Stomach (tissue), 4 donors: Measurements from ENCODE around the gene TFIP11.

Experiments
- EP300 ChIP-seq: sonication (generic); formaldehyde crosslinking; IDR thresholded peaks from one replicate; pipeline ENCODE4 v1.6.1; 2017; ENCODE audit warnings: antibody characterized with exemption
- POLR2A ChIP-seq, 4 donors: fragments of 450-650 bp; IDR thresholded peaks; one replicate each; pipeline ENCODE4 v1.6.1; 2016; ENCODE audit warnings: antibody characterized with exemption in 4 of 4, control low read depth in 2 of 4, mild to moderate bottlenecking in 1 of 4, moderate library complexity in 1 of 4
- POLR2AphosphoS5 ChIP-seq, 3 donors: sonication (generic); formaldehyde crosslinking; IDR thresholded peaks; one replicate each; pipeline ENCODE4 v1.6.1; 2016; ENCODE audit warnings: antibody characterized with exemption in 3 of 3
- TF ChIP-seq, protein P1 (sequence below), 7 experiments: fragments of 450-650 bp in 4 of 7; fragments of 200-600 bp in 3 of 7; sonication (generic) in 3 of 7; IDR thresholded peaks; one replicate each; pipeline ENCODE4 v1.5.1; 2016 to 2019; ENCODE audit warnings: antibody characterized with exemption in 7 of 7, control low read depth in 2 of 7, mild to moderate bottlenecking in 1 of 7

DNA sequence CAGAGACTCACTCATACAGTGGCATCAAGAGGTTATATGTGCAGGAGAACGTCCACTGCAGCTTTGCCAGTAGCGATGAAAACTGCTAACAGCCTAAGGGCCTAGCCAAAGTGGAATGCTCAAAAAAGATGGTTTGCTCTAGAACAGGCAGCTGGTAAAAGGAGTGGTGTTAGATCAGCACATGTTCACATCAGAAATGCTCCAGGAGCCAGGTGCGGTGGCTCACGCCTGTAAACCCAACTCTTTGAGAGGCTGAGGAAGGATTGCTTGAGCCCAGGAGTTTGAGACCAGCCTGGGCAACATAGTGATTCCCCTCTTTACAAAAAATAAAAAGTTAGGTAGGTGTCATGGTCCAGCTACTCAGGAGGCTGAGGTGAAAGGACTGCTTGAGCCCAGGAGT is 10.3 kb upstream of the TFIP11 start:
- TF ChIP-seq, protein P1, sequence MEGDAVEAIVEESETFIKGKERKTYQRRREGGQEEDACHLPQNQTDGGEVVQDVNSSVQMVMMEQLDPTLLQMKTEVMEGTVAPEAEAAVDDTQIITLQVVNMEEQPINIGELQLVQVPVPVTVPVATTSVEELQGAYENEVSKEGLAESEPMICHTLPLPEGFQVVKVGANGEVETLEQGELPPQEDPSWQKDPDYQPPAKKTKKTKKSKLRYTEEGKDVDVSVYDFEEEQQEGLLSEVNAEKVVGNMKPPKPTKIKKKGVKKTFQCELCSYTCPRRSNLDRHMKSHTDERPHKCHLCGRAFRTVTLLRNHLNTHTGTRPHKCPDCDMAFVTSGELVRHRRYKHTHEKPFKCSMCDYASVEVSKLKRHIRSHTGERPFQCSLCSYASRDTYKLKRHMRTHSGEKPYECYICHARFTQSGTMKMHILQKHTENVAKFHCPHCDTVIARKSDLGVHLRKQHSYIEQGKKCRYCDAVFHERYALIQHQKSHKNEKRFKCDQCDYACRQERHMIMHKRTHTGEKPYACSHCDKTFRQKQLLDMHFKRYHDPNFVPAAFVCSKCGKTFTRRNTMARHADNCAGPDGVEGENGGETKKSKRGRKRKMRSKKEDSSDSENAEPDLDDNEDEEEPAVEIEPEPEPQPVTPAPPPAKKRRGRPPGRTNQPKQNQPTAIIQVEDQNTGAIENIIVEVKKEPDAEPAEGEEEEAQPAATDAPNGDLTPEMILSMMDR (IDR thresholded peaks at IDR 0.05), result no peak
- TF ChIP-seq EP300 (no peak), POLR2A (IDR thresholded peaks at IDR 0.05) (no peak), POLR2AphosphoS5 (IDR thresholded peaks at IDR 0.05) (no peak)
